IMR-90 (cell line): ENCODE results near the gene C4B. TPM values are rescaled to one million over a fixed set of nuclear protein-coding genes. Genes with fewer than 3 reads are reported as not detected.
"Not testable (repeated sequence)": the region's sequence is repeated elsewhere in the genome, so short reads cannot be mapped to it uniquely, and the experiment has no call there.

ENCODE experiments used
- ATAC-seq: fragments of 200-7000 bp; cut with Tn5 transposase; 2 replicates; pipeline ENCODE4 v1.9.1; 2020; ENCODE audit warnings: low read depth, mild to moderate bottlenecking, moderate library complexity
- BruUV-seq: library from RNA; stranded (reverse); fragments of 400-500 nt; replicated peaks from 2 replicates; lab custom pipeline; 2021; lab: Mats Ljungman, UMichigan
- CTCF ChIA-PET: fragments of 300-600 bp; formaldehyde crosslinking; extraction: SDS; loops from one replicate; lab custom pipeline; 2021; ENCODE audit warnings: antibody characterized with exemption; lab: Yijun Ruan, JAX
- POLR2A ChIA-PET: fragments of 300-600 bp; sonication (Branson Sonifier 250); formaldehyde crosslinking; loops from one replicate; lab custom pipeline; 2022; ENCODE audit warnings: antibody characterized with exemption; ENCODE audit not compliant: unreplicated experiment; lab: Charles Lee
- DNase-seq: peaks from one replicate; pipeline ENCODE4 v3.0.0; 2013
- H2AFZ ChIP-seq: replicated peaks from 2 replicates; pipeline ENCODE3; 2013; ENCODE audit warnings: low read length, mild to moderate bottlenecking; ENCODE audit not compliant: poor library complexity
- H2AK5ac ChIP-seq: 2 replicates; pipeline ENCODE4 v1.6.1; 2013; ENCODE audit warnings: low read depth, low read length, inconsistent platforms
- H2AK9ac ChIP-seq: replicated peaks from 2 replicates; pipeline ENCODE3; 2013; ENCODE audit warnings: mild to moderate bottlenecking, low read depth, low read length, moderate library complexity; ENCODE audit not compliant: poor library complexity
- H2BK120ac ChIP-seq: 2 replicates; pipeline ENCODE4 v1.6.1; 2013; ENCODE audit warnings: low read depth, low read length, inconsistent platforms
- H2BK15ac ChIP-seq: 3 replicates; pipeline ENCODE4 v1.6.1; 2013; ENCODE audit warnings: low read depth, low read length, inconsistent platforms
- H2BK20ac ChIP-seq: 2 replicates; pipeline ENCODE4 v1.6.1; 2013; ENCODE audit warnings: low read depth, mild to moderate bottlenecking, inconsistent platforms, low read length, moderate library complexity
- H2BK5ac ChIP-seq: 2 replicates; pipeline ENCODE4 v1.6.1; 2013; ENCODE audit warnings: mild to moderate bottlenecking, low read depth, low read length, inconsistent platforms; ENCODE audit not compliant: poor library complexity, severe bottlenecking
- H3K14ac ChIP-seq: replicated peaks from 2 replicates; pipeline ENCODE4 v1.6.1; 2013; ENCODE audit warnings: low read depth, low read length, inconsistent platforms
- H3K18ac ChIP-seq: 2 replicates; pipeline ENCODE4 v1.6.1; 2013; ENCODE audit warnings: low read depth, low read length, control low read depth
- H3K23ac ChIP-seq: 2 replicates; pipeline ENCODE4 v1.6.1; 2013; ENCODE audit warnings: low read depth, low read length, inconsistent platforms
- H3K27ac ChIP-seq: 2 replicates; pipeline ENCODE4 v1.5.1; 2013; ENCODE audit warnings: mild to moderate bottlenecking, control low read depth, low read length; ENCODE audit not compliant: insufficient read depth
- H3K27me3 ChIP-seq: 2 replicates; pipeline ENCODE4 v1.6.1; 2013; ENCODE audit warnings: low read length; ENCODE audit not compliant: control insufficient read depth, insufficient read depth
- H3K36me3 ChIP-seq: 2 replicates; pipeline ENCODE4 v1.6.1; 2013; ENCODE audit warnings: low read length, mixed read lengths; ENCODE audit not compliant: control insufficient read depth, insufficient read depth
- H3K4ac ChIP-seq: 2 replicates; pipeline ENCODE4 v1.6.1; 2013; ENCODE audit warnings: low read depth, low read length, inconsistent platforms
- H3K4me1 ChIP-seq: 2 replicates; pipeline ENCODE4 v1.6.1; 2013; ENCODE audit warnings: low read length, mixed read lengths; ENCODE audit not compliant: control insufficient read depth, insufficient read depth
- H3K4me2 ChIP-seq: 2 replicates; pipeline ENCODE4 v1.6.1; 2013; ENCODE audit warnings: low read depth, mild to moderate bottlenecking, control low read depth, low read length, moderate library complexity
- H3K4me3 ChIP-seq: 2 replicates; pipeline ENCODE4 v1.5.1; 2013; ENCODE audit warnings: low read depth, mild to moderate bottlenecking, control low read depth, low read length, moderate library complexity; ENCODE audit not compliant: insufficient read depth
- H3K56ac ChIP-seq: 2 replicates; pipeline ENCODE4 v1.6.1; 2013; ENCODE audit warnings: low read length, inconsistent platforms; ENCODE audit not compliant: insufficient read depth; ENCODE audit errors: extremely low read depth
- H3K79me1 ChIP-seq, 2 experiments: 2 replicates each; pipeline ENCODE4 v1.6.1; 2013; ENCODE audit warnings: low read length in 2 of 2, inconsistent platforms in 1 of 2, low read depth in 1 of 2
- H3K9ac ChIP-seq: 2 replicates; pipeline ENCODE4 v1.6.1; 2013; ENCODE audit warnings: low read depth, low read length, control low read depth
- H3K9me1 ChIP-seq: 2 replicates; pipeline ENCODE4 v1.6.1; 2013; ENCODE audit warnings: low read length, inconsistent platforms; ENCODE audit not compliant: insufficient read depth
- H3K9me3 ChIP-seq: 2 replicates; pipeline ENCODE4 v1.6.1; 2013; ENCODE audit warnings: low read length; ENCODE audit not compliant: control insufficient read depth, insufficient read depth
- H4K20me1 ChIP-seq: 2 replicates; pipeline ENCODE4 v1.6.1; 2013; ENCODE audit warnings: low read length, inconsistent platforms; ENCODE audit not compliant: insufficient read depth
- H4K5ac ChIP-seq: 2 replicates; pipeline ENCODE4 v1.6.1; 2013; ENCODE audit warnings: mild to moderate bottlenecking, low read depth, low read length, control low read depth
- H4K8ac ChIP-seq, 2 experiments: 2 replicates each; pipeline ENCODE4 v1.6.1; 2013; ENCODE audit warnings: low read depth in 2 of 2, low read length in 2 of 2, control low read depth in 1 of 2, inconsistent platforms in 1 of 2
- H4K91ac ChIP-seq: 2 replicates; pipeline ENCODE4 v1.6.1; 2013; ENCODE audit warnings: low read depth, low read length, inconsistent platforms; ENCODE audit not compliant: insufficient read depth
- WGBS, 2 experiments: methylation state at CpG; one replicate each; pipeline versions ENCODE4 v1.1.5 to v1.1.7; 2013; ENCODE audit warnings: missing lambda C conversion rate in 2 of 2; ENCODE audit not compliant: insufficient read length in 1 of 2; ENCODE audit errors: extremely low coverage in 2 of 2; 5-methylcytosine and 5-hydroxymethylcytosine counted together
- dilution Hi-C: fragments of 300-500 bp; cut with HindIII; formaldehyde crosslinking; loops from one replicate; pipeline ENCODE4 v1.14.3; 2018; ENCODE audit warnings: low sequenced_read_pairs; ENCODE audit not compliant: unreplicated experiment
- in situ Hi-C: fragments of 300-500 bp; cut with MboI; formaldehyde crosslinking; loops from 3 replicates; pipeline ENCODE4 v1.14.3; 2019; ENCODE audit warnings: low sequenced_read_pairs, inconsistent platforms, mixed read lengths
- intact Hi-C: fragments of 100-400 bp; cut with micrococcal nuclease; formaldehyde crosslinking; loops from 2 replicates; pipeline ENCODE4 v1.10.0; 2022
- polyA plus RNA-seq, 3 experiments: library from polyadenylated mRNA; depleted of rRNA; stranded (reverse); fragments of >200 nt; gene quantifications; 2 replicates each; pipeline ENCODE4 v1.2.3, GENCODE V29; 2012; ENCODE audit warnings: low replicate concordance in 1 of 3
- total RNA-seq: library from RNA; depleted of rRNA; stranded (reverse); fragments of >200 nt; gene quantifications from 2 replicates; pipeline ENCODE4 v1.2.3, GENCODE V29; 2012

C4B gene
- total and polyA plus RNA-seq, 2 of the 4 experiments (the other 2 are of a cell fraction) = 0.54 to 4.2 TPM

DNA sequence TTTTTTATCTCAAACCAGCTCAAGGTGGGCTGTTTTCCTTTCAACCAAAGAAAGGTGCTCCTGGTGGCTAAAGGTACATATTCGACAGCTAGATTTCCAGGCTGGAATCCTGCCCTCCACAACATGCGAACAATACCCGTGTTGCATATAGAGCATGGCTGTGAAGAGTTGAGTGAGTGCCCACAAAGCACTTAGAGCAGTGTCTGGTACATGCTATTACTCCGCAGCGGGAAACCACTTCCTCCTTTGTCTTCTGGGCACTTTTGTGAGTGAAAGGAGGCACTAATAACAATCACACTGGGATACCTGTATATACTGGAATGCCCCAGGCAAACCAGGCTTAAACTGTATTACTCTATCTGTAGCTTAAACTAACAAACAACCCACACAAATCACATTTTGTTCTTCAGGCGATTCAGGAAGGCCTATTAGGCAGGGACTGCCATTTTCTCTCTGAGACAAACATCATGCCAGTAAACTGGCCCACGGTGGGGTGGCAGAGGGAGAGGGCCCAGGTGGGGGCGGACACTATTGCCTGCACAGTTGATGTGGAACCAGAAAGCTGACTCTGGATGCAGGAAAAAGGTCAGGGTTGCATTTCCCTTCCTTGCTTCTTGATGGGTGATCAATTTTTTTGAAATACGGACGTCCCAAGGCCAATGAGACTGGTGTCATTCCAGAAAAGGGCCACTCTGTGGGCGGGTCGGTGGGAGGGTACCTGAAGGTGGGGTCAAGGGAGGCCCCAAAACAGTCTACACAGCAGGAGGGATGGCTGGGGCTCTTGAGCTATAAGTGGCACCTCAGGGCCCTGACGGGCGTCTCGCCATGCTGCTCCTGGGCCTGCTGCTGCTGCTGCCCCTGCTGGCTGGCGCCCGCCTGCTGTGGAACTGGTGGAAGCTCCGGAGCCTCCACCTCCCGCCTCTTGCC lies 23.3 kb downstream of the C4B start, which contains the start of gene CYP21A2:
TSS of gene CYP21A2 (plus strand) at position 818 of the 927 bp plus-strand sequence. CDS start at position 826, 8 bp downstream.
- H4K8ac ChIP-seq, CTCF ChIA-PET, POLR2A ChIA-PET, dilution Hi-C loops, H4K5ac ChIP-seq, H3K79me1 ChIP-seq, H2BK120ac ChIP-seq, H3K4me1 ChIP-seq, H3K27ac ChIP-seq, H4K20me1 ChIP-seq, H2AK9ac ChIP-seq, BruUV-seq, ATAC-seq, H3K23ac ChIP-seq, H3K4ac ChIP-seq, H2AFZ ChIP-seq, intact Hi-C loops, H3K56ac ChIP-seq, H3K4me3 ChIP-seq, H3K9me3 ChIP-seq, H3K9me1 ChIP-seq, DNase-seq, H2BK20ac ChIP-seq, H3K9ac ChIP-seq, H3K36me3 ChIP-seq, H2BK15ac ChIP-seq, H3K4me2 ChIP-seq, H2BK5ac ChIP-seq, in situ Hi-C loops, H4K91ac ChIP-seq, H3K14ac ChIP-seq, H3K18ac ChIP-seq, H2AK5ac ChIP-seq, H3K27me3 ChIP-seq: not testable (repeated sequence)
- no CpG with 5 or more reads among the region's 19 CpGs for WGBS, 2 experiments

DNA sequence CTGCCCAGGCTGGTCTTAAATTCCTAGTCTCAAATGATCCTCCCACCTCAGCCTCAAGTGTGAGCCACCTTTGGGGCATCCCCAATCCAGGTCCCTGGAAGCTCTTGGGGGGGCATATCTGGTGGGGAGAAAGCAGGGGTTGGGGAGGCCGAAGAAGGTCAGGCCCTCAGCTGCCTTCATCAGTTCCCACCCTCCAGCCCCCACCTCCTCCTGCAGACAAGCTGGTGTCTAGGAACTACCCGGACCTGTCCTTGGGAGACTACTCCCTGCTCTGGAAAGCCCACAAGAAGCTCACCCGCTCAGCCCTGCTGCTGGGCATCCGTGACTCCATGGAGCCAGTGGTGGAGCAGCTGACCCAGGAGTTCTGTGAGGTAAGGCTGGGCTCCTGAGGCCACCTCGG lies 24.3 kb downstream of the C4B start:
- H3K4me3 ChIP-seq, dilution Hi-C loops, H2AK5ac ChIP-seq, ATAC-seq, H3K9ac ChIP-seq, H2BK120ac ChIP-seq, H3K23ac ChIP-seq, H2AK9ac ChIP-seq, H3K79me1 ChIP-seq, H4K91ac ChIP-seq, H3K14ac ChIP-seq, H2BK15ac ChIP-seq, H3K56ac ChIP-seq, H3K9me3 ChIP-seq, POLR2A ChIA-PET, H3K4me1 ChIP-seq, H3K9me1 ChIP-seq, H2AFZ ChIP-seq, H3K27ac ChIP-seq, BruUV-seq, H2BK20ac ChIP-seq, H2BK5ac ChIP-seq, DNase-seq, H3K4me2 ChIP-seq, intact Hi-C loops, H3K27me3 ChIP-seq, CTCF ChIA-PET, H4K20me1 ChIP-seq, H3K18ac ChIP-seq, H3K4ac ChIP-seq, H4K8ac ChIP-seq, H3K36me3 ChIP-seq, H4K5ac ChIP-seq, in situ Hi-C loops: not testable (repeated sequence)
- WGBS, 2 experiments = no CpG with 5 or more reads among the region's 5 CpGs
